ENCODE results near the gene BRF1.

BRF1 gene

GRCh38 chr14:105260959-105261358 lies 39.8 kb downstream of the BRF1 start:
- no peak for DNase-seq (ENCODE audit: low spot score)
- in situ Hi-C loops (cut with MboI; ENCODE audit: low pct_unique_long_range_greater_than_20kb, low sequenced_read_pairs, unreplicated experiment) = no loop called here
- TF ChIP-seq CTCF (IDR thresholded peaks at IDR 0.05; ENCODE audit: extremely low read depth, insufficient read depth, missing control alignments) = no peak

GRCh38 chr14:105258846-105259245 lies 42.0 kb downstream of the BRF1 start:
- no peak for TF ChIP-seq CTCF (IDR thresholded peaks at IDR 0.05; ENCODE audit: extremely low read depth, insufficient read depth, missing control alignments)
- no peak for DNase-seq (ENCODE audit: low spot score)
- in situ Hi-C loops (cut with MboI; ENCODE audit: low pct_unique_long_range_greater_than_20kb, low sequenced_read_pairs, unreplicated experiment) = no loop called here

GRCh38 chr14:105257464-105257863 lies 43.3 kb downstream of the BRF1 start:
- in situ Hi-C loops (cut with MboI; ENCODE audit: low pct_unique_long_range_greater_than_20kb, low sequenced_read_pairs, unreplicated experiment) = no loop called here
- DNase-seq (ENCODE audit: low spot score) = no peak
- TF ChIP-seq CTCF (IDR thresholded peaks at IDR 0.05; ENCODE audit: extremely low read depth, insufficient read depth, missing control alignments) = no peak

GRCh38 chr14:105256292-105256960 lies 44.4 kb downstream of the BRF1 start:
- in situ Hi-C loops (cut with MboI; ENCODE audit: low pct_unique_long_range_greater_than_20kb, low sequenced_read_pairs, unreplicated experiment) = no loop called here
- no peak for TF ChIP-seq CTCF (IDR thresholded peaks at IDR 0.05; ENCODE audit: extremely low read depth, insufficient read depth, missing control alignments)
- no peak for DNase-seq (ENCODE audit: low spot score)

- TF ChIP-seq CTCF (IDR thresholded peaks at IDR 0.05; ENCODE audit: extremely low read depth, insufficient read depth, missing control alignments) = no peak
- in situ Hi-C loops (cut with MboI; ENCODE audit: low pct_unique_long_range_greater_than_20kb, low sequenced_read_pairs, unreplicated experiment) = no loop called here
- no peak for DNase-seq (ENCODE audit: low spot score)
These were observed 45.7 kb downstream of the BRF1 start for GRCh38 chr14:105255021-105255507.

- no peak for TF ChIP-seq CTCF (IDR thresholded peaks at IDR 0.05; ENCODE audit: extremely low read depth, insufficient read depth, missing control alignments)
- DNase-seq (ENCODE audit: low spot score) = no peak
- in situ Hi-C loops (cut with MboI; ENCODE audit: low pct_unique_long_range_greater_than_20kb, low sequenced_read_pairs, unreplicated experiment) = no loop called here
These were observed 47.5 kb downstream of the BRF1 start for GRCh38 chr14:105253329-105253682.

Measured in GM13977 (cell line).